H9 (cell line): ENCODE measurements around the gene SDK1. TPM values are rescaled to one million over a fixed set of nuclear protein-coding genes. Genes with fewer than 3 reads are reported as not detected.

Experiments used
- DNase-seq: peaks from one replicate; pipeline ENCODE4 v3.0.0-alpha.2; 2017
- H2AFZ ChIP-seq: one replicate; pipeline ENCODE4 v1.6.1; 2013; ENCODE audit warnings: mild to moderate bottlenecking, low read length, control low read depth, moderate library complexity
- H2AK5ac ChIP-seq: 2 replicates; pipeline ENCODE4 v1.6.1; 2013; ENCODE audit warnings: low read length, control low read depth, mixed read lengths; ENCODE audit not compliant: insufficient read length
- H2BK120ac ChIP-seq: one replicate; pipeline ENCODE4 v1.6.1; 2013; ENCODE audit warnings: low read depth, mild to moderate bottlenecking, low read length, control low read depth, inconsistent platforms; ENCODE audit not compliant: poor library complexity, severe bottlenecking
- H2BK12ac ChIP-seq: 2 replicates; pipeline ENCODE4 v1.6.1; 2013; ENCODE audit warnings: low read length, control low read depth, mixed read lengths, low read depth; ENCODE audit not compliant: insufficient read length
- H2BK15ac ChIP-seq: 2 replicates; pipeline ENCODE4 v1.6.1; 2013; ENCODE audit warnings: low read depth, low read length, control low read depth
- H2BK20ac ChIP-seq: one replicate; pipeline ENCODE4 v1.6.1; 2013; ENCODE audit warnings: low read depth, mild to moderate bottlenecking, low read length, control low read depth, inconsistent platforms; ENCODE audit not compliant: poor library complexity, severe bottlenecking
- H2BK5ac ChIP-seq: 2 replicates; pipeline ENCODE4 v1.6.1; 2013; ENCODE audit warnings: low read length, control low read depth, mixed read lengths; ENCODE audit not compliant: insufficient read length
- H3K14ac ChIP-seq: 2 replicates; pipeline ENCODE4 v1.6.1; 2013; ENCODE audit warnings: low read length, control low read depth; ENCODE audit not compliant: insufficient read depth
- H3K18ac ChIP-seq: 2 replicates; pipeline ENCODE4 v1.6.1; 2013; ENCODE audit warnings: low read depth, mild to moderate bottlenecking, mixed read lengths, low read length, control low read depth; ENCODE audit not compliant: insufficient read length
- H3K23ac ChIP-seq: 2 replicates; pipeline ENCODE4 v1.6.1; 2013; ENCODE audit warnings: low read length, control low read depth, mixed read lengths, low read depth; ENCODE audit not compliant: insufficient read length
- H3K23me2 ChIP-seq: 2 replicates; pipeline ENCODE4 v1.6.1; 2013; ENCODE audit warnings: low read depth, mild to moderate bottlenecking, mixed read lengths, low read length, control low read depth; ENCODE audit not compliant: insufficient read length, poor library complexity, severe bottlenecking
- H3K27ac ChIP-seq: 2 replicates; pipeline ENCODE4 v1.5.1; 2013; ENCODE audit warnings: low read length, control low read depth, mixed read lengths, low read depth; ENCODE audit not compliant: insufficient read length
- H3K27me3 ChIP-seq: 2 replicates; pipeline ENCODE4 v1.6.1; 2013; ENCODE audit warnings: low read length, control low read depth, inconsistent platforms; ENCODE audit not compliant: insufficient read depth
- H3K4ac ChIP-seq: 2 replicates; pipeline ENCODE4 v1.6.1; 2013; ENCODE audit warnings: low read depth, mild to moderate bottlenecking, control low read depth, inconsistent platforms, low read length, moderate library complexity
- H3K4me1 ChIP-seq: 2 replicates; pipeline ENCODE4 v1.6.1; 2013; ENCODE audit warnings: low read length, control low read depth, inconsistent platforms; ENCODE audit not compliant: insufficient read depth
- H3K4me2 ChIP-seq: 2 replicates; pipeline ENCODE4 v1.6.1; 2013; ENCODE audit warnings: low read length, control low read depth, mixed read lengths; ENCODE audit not compliant: insufficient read length, insufficient read depth
- H3K56ac ChIP-seq: 2 replicates; pipeline ENCODE4 v1.6.1; 2013; ENCODE audit warnings: low read depth, mild to moderate bottlenecking, mixed read lengths, low read length, control low read depth; ENCODE audit not compliant: insufficient read length
- H3K79me1 ChIP-seq: 2 replicates; pipeline ENCODE4 v1.6.1; 2013; ENCODE audit warnings: low read depth, mild to moderate bottlenecking, moderate library complexity, low read length, control low read depth, inconsistent platforms; ENCODE audit not compliant: insufficient read depth, poor library complexity, severe bottlenecking
- H3K79me2 ChIP-seq: 2 replicates; pipeline ENCODE4 v1.6.1; 2013; ENCODE audit warnings: low read length, control low read depth, inconsistent platforms; ENCODE audit not compliant: insufficient read depth
- H3K9ac ChIP-seq: 2 replicates; pipeline ENCODE4 v1.6.1; 2013; ENCODE audit warnings: low read length, control low read depth, mixed read lengths; ENCODE audit not compliant: insufficient read length; ENCODE audit errors: extremely low read depth
- H3K9me3 ChIP-seq: one replicate; pipeline ENCODE4 v1.6.1; 2013; ENCODE audit warnings: low read depth, low read length, inconsistent platforms; ENCODE audit not compliant: control insufficient read depth
- H3T11ph ChIP-seq: one replicate; pipeline ENCODE4 v1.6.1; 2013; ENCODE audit warnings: mild to moderate bottlenecking, low read length, control low read depth, inconsistent platforms
- H4K20me1 ChIP-seq: one replicate; pipeline ENCODE4 v1.6.1; 2013; ENCODE audit not compliant: control insufficient read depth, insufficient read length, insufficient read depth
- H4K5ac ChIP-seq: 2 replicates; pipeline ENCODE4 v1.6.1; 2013; ENCODE audit warnings: low read depth, mild to moderate bottlenecking, mixed read lengths, low read length, control low read depth; ENCODE audit not compliant: insufficient read length
- H4K8ac ChIP-seq: replicated peaks from 2 replicates; pipeline ENCODE4 v1.6.1; 2013; ENCODE audit warnings: low read length, control low read depth, mixed read lengths, low read depth; ENCODE audit not compliant: insufficient read length
- H4K91ac ChIP-seq: 2 replicates; pipeline ENCODE4 v1.6.1; 2013; ENCODE audit warnings: low read depth, mild to moderate bottlenecking, moderate library complexity, mixed read lengths, low read length, control low read depth; ENCODE audit not compliant: insufficient read length
- H3K27ac Mint-ChIP-seq, 3 experiments: 2 replicates in 2 of 3; 3 replicates in 1 of 3; pipeline ENCODE4 v1.8.0; 2020 to 2021; ENCODE audit warnings: mixed read lengths in 3 of 3, mild to moderate bottlenecking in 1 of 3, moderate library complexity in 1 of 3
- H3K27me3 Mint-ChIP-seq: 2 replicates; pipeline ENCODE4 v1.8.0; 2021; ENCODE audit warnings: low read depth, mild to moderate bottlenecking, moderate library complexity, mixed read lengths
- H3K36me3 Mint-ChIP-seq, 3 experiments: 2 replicates in 2 of 3; 3 replicates in 1 of 3; pipeline ENCODE4 v1.8.0; 2020 to 2021; ENCODE audit warnings: low read depth in 3 of 3, mixed read lengths in 3 of 3; ENCODE audit not compliant: insufficient read depth in 1 of 3
- H3K4me1 Mint-ChIP-seq, 2 experiments: 2 replicates each; pipeline ENCODE4 v1.8.0; 2020; ENCODE audit warnings: mixed read lengths in 2 of 2
- H3K4me3 Mint-ChIP-seq, 2 experiments: 2 replicates in 1 of 2; 3 replicates in 1 of 2; pipeline ENCODE4 v1.8.0; 2020 to 2021; ENCODE audit warnings: mild to moderate bottlenecking in 2 of 2, mixed read lengths in 2 of 2, moderate library complexity in 1 of 2
- H3K9me3 Mint-ChIP-seq, 2 experiments: 2 replicates in 1 of 2; 3 replicates in 1 of 2; pipeline ENCODE4 v1.8.0; 2020; ENCODE audit warnings: mild to moderate bottlenecking in 2 of 2, mixed read lengths in 2 of 2, moderate library complexity in 1 of 2
- CTCF ChIP-seq: fragments of 200-600 bp; sonication (generic); conservative IDR thresholded peaks from 3 replicates; pipeline ENCODE4 v1.8.0; 2021; ENCODE audit warnings: antibody characterized with exemption, mild to moderate bottlenecking
- WGBS: extraction: QIAGEN DNeasy Blood & Tissue Kit; methylation state at CpG from one replicate; pipeline ENCODE4 v1.1.7; 2013; ENCODE audit warnings: missing lambda C conversion rate, low lambda C conversion rate, mixed read lengths; ENCODE audit not compliant: insufficient read length; ENCODE audit errors: extremely low coverage; 5-methylcytosine and 5-hydroxymethylcytosine counted together
- total RNA-seq: library from RNA; stranded (reverse); gene quantifications from 2 replicates; pipeline ENCODE4 v1.2.1, GENCODE V29; 2021

SDK1 gene
- total RNA-seq, 1 experiment from 2014 or later = 8.7 TPM

- no peaks in the 10 kb centered on the region for H3K79me2 ChIP-seq
- H2BK120ac ChIP-seq = no peak overlapping the region
- H3K9me3 Mint-ChIP-seq = peaks cover 7 to 11% of the 10 kb centered on the region in 2 experiments; a peak in 3 of 5 replicates
- no peaks in the 10 kb centered on the region for H3K23me2 ChIP-seq
- no peak overlapping the region for H4K91ac ChIP-seq
- no peak overlapping the region for H2AK5ac ChIP-seq
- no peak overlapping the region for H3K18ac ChIP-seq
- H3K27ac Mint-ChIP-seq = no peak overlapping the region
- peaks cover 14 to 18% of the 10 kb centered on the region in 2 experiments; a peak in 3 of 4 replicates for H3K4me1 Mint-ChIP-seq
- no CpG with 5 or more reads among the region's 8 CpGs for WGBS
- H4K8ac ChIP-seq = no peak overlapping the region
- no peaks in the 10 kb centered on the region for H3K79me1 ChIP-seq
- peaks cover 1% of the 10 kb centered on the region; the same call in 1 of the 2 replicates for H3K27me3 Mint-ChIP-seq
- no peak overlapping the region for H3K14ac ChIP-seq
- H3K27me3 ChIP-seq = no peaks in the 10 kb centered on the region
- no peak overlapping the region for H2BK5ac ChIP-seq
- H4K20me1 ChIP-seq = no peaks in the 10 kb centered on the region
- no peak overlapping the region for H2BK12ac ChIP-seq
- peaks cover 4 to 14% (median 12%) of the 10 kb centered on the region in 3 experiments; a peak in 6 of 7 replicates for H3K36me3 Mint-ChIP-seq
- H3K23ac ChIP-seq = no peak overlapping the region
- no peak overlapping the region for H3T11ph ChIP-seq
- DNase-seq = no peak
- H2BK15ac ChIP-seq = no peak overlapping the region
- no peak for TF ChIP-seq CTCF
- H3K27ac ChIP-seq = no peak overlapping the region
- no peaks in the 10 kb centered on the region for H3K9me3 ChIP-seq
- no peaks in the 10 kb centered on the region; the same call in 1 of the 2 replicates for H3K4me1 ChIP-seq
- H2BK20ac ChIP-seq = no peak overlapping the region
- H3K56ac ChIP-seq = no peak overlapping the region
- no peak overlapping the region for H3K9ac ChIP-seq
- H4K5ac ChIP-seq = no peak overlapping the region
- H2AFZ ChIP-seq = no peak overlapping the region
- H3K4ac ChIP-seq = no peak overlapping the region
- H3K4me3 Mint-ChIP-seq = no peak overlapping the region
- H3K4me2 ChIP-seq = no peak overlapping the region
Observed at GRCh38 chr7:4077980-4078379, 776.9 kb downstream of the SDK1 start.
